Esophagus muscularis mucosa (tissue), 4 donors: Measurements from ENCODE around the gene NRG2. TPM values are rescaled to one million over a fixed set of nuclear protein-coding genes. Genes with fewer than 3 reads are reported as not detected.

Experiments used
- DNase-seq: peaks from one replicate; pipeline ENCODE4 v3.0.0-alpha.2; 2017; ENCODE audit errors: extremely low spot score
- H3K27ac ChIP-seq, 4 donors: fragments of 200-600 bp; sonication (generic); replicated peaks in 1 of 4; 1 replicate in 3 of 4; 2 replicates in 1 of 4; pipeline ENCODE4 v1.5.1; 2016 to 2019; ENCODE audit warnings: mild to moderate bottlenecking in 1 of 4
- H3K27me3 ChIP-seq, 4 donors: fragments of 200-600 bp; sonication (generic); one replicate each; pipeline versions ENCODE4 v1.5.1 to v1.6.0; 2016 to 2019
- H3K36me3 ChIP-seq, 4 donors: fragments of 200-600 bp; sonication (generic); one replicate each; pipeline ENCODE4 v1.5.1; 2016 to 2019
- H3K4me1 ChIP-seq, 4 donors: fragments of 200-600 bp; sonication (generic); one replicate each; pipeline ENCODE4 v1.5.1; 2016 to 2019
- H3K4me3 ChIP-seq, 4 donors: fragments of 200-600 bp; sonication (generic); 1 replicate in 2 of 4; 2 replicates in 2 of 4; pipeline ENCODE4 v1.5.1; 2016 to 2019; ENCODE audit warnings: mild to moderate bottlenecking in 4 of 4, moderate library complexity in 1 of 4
- H3K9me3 ChIP-seq, 4 donors: fragments of 200-600 bp; sonication (generic); 1 replicate in 3 of 4; 2 replicates in 1 of 4; pipeline ENCODE4 v1.5.1; 2016 to 2019
- EP300 ChIP-seq: sonication (generic); formaldehyde crosslinking; IDR thresholded peaks from one replicate; pipeline ENCODE4 v1.6.1; 2017; ENCODE audit warnings: antibody characterized with exemption
- POLR2A ChIP-seq: fragments of 450-650 bp; IDR thresholded peaks from one replicate; pipeline ENCODE4 v1.6.1; 2017; ENCODE audit warnings: antibody characterized with exemption, moderate library complexity, mild to moderate bottlenecking, low read depth
- POLR2AphosphoS5 ChIP-seq, 2 donors: sonication (generic); formaldehyde crosslinking; IDR thresholded peaks; one replicate each; pipeline ENCODE4 v1.6.1; 2017; ENCODE audit warnings: antibody characterized with exemption in 2 of 2
- WGBS: methylation state at CpG from one replicate; pipeline ENCODE4 v1.1.5; 2018; 5-methylcytosine and 5-hydroxymethylcytosine counted together
- intact Hi-C: fragments of 100-400 bp; cut with DNase I; formaldehyde crosslinking; loops from one replicate; pipeline ENCODE4 v1.15.1; 2023
- total RNA-seq, 4 donors: library from RNA; depleted of rRNA; stranded (reverse); fragments of >200 nt; gene quantifications; one replicate each; pipeline versions ENCODE4 v1.1.0 to v1.2.1, GENCODE V29; 2016
- TF ChIP-seq, protein P1 (sequence below), 3 experiments: fragments of 200-600 bp in 2 of 3; fragments of 450-650 bp in 1 of 3; sonication (generic) in 2 of 3; IDR thresholded peaks; one replicate each; pipeline ENCODE4 v1.5.1; 2017 to 2019; ENCODE audit warnings: antibody characterized with exemption in 3 of 3, mild to moderate bottlenecking in 2 of 3, moderate library complexity in 1 of 3

The NRG2 gene
- total RNA-seq, 4 donors from 2014 or later: 2.8 to 5.0 (median 4.1) TPM

DNA sequence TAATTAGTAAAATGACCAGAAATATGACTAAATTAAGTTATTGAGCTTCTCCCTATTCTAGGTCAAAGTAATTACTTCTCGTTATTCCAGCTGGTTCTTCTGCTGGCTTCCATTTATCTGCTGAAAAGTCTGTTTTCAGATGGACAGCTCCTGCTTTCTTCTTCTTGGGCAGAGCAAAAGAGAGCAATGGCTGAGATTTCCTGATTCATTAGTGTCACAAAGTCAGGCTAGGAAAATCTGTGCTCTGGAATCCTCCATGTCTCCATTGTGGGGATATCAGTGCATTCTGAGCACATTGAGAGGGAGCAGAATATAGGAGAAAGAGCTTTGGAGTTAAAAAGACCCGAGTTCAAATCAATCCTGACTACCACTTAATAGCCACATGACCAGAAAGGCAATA, 33.7 kb upstream of the NRG2 start:
- no peaks in the 10 kb centered on the region for H3K36me3 ChIP-seq
- H3K27me3 ChIP-seq: no peaks in the 10 kb centered on the region
- H3K27ac ChIP-seq: no peak overlapping the region
- intact Hi-C loops: no loop called here
- H3K9me3 ChIP-seq: no peaks in the 10 kb centered on the region
- no peak for DNase-seq
- no peak overlapping the region for H3K4me3 ChIP-seq
- whole genome bisulfite sequencing: 67% methylated on average over 2 of the region's 2 CpGs
- no peak for TF ChIP-seq EP300
- no peak for TF ChIP-seq POLR2A
- TF ChIP-seq, protein P1, sequence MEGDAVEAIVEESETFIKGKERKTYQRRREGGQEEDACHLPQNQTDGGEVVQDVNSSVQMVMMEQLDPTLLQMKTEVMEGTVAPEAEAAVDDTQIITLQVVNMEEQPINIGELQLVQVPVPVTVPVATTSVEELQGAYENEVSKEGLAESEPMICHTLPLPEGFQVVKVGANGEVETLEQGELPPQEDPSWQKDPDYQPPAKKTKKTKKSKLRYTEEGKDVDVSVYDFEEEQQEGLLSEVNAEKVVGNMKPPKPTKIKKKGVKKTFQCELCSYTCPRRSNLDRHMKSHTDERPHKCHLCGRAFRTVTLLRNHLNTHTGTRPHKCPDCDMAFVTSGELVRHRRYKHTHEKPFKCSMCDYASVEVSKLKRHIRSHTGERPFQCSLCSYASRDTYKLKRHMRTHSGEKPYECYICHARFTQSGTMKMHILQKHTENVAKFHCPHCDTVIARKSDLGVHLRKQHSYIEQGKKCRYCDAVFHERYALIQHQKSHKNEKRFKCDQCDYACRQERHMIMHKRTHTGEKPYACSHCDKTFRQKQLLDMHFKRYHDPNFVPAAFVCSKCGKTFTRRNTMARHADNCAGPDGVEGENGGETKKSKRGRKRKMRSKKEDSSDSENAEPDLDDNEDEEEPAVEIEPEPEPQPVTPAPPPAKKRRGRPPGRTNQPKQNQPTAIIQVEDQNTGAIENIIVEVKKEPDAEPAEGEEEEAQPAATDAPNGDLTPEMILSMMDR (IDR thresholded peaks at IDR 0.05): no peak
- TF ChIP-seq POLR2AphosphoS5 (IDR thresholded peaks at IDR 0.05): no peak
- H3K4me1 ChIP-seq: peaks cover 0 to 7% (median 0%) of the 10 kb centered on the region in 4 donors

- no peak for DNase-seq
- Histone ChIP-seq H3K36me3 (no peaks in the 10 kb centered on the region), H3K9me3 (no peaks in the 10 kb centered on the region), H3K4me3 (no peak overlapping the region), H3K4me1 (peaks cover 0 to 7% (median 0%) of the 10 kb centered on the region in 4 donors), H3K27me3 (no peaks in the 10 kb centered on the region), H3K27ac (no peak overlapping the region)
- TF ChIP-seq POLR2AphosphoS5 (IDR thresholded peaks at IDR 0.05) (no peak), EP300 (no peak), POLR2A (no peak)
- TF ChIP-seq, protein P1 (IDR thresholded peaks at IDR 0.05): no peak
- 100% methylated on average over 1 of the region's 1 CpG for WGBS
- intact Hi-C loops: no loop called here
These were observed 33.0 kb upstream of the NRG2 start for GRCh38 chr5:140076142-140076541.

- 72% methylated on average over 2 of the region's 2 CpGs for WGBS
- H3K27ac ChIP-seq: no peak overlapping the region
- no peaks in the 10 kb centered on the region for H3K27me3 ChIP-seq
- no peak overlapping the region for H3K4me3 ChIP-seq
- intact Hi-C loops: no loop called here
- TF ChIP-seq, protein P1 (IDR thresholded peaks at IDR 0.05): peak in 2 of 3 experiments; percentile 4 to 11
- TF ChIP-seq EP300: no peak
- no peaks in the 10 kb centered on the region for H3K36me3 ChIP-seq
- DNase-seq: no peak
- H3K4me1 ChIP-seq: peaks cover 0 to 7% (median 0%) of the 10 kb centered on the region in 4 donors
- H3K9me3 ChIP-seq: no peaks in the 10 kb centered on the region
These were observed 32.3 kb upstream of the NRG2 start for GRCh38 chr5:140075371-140075770.

- TF ChIP-seq EP300: no peak
- TF ChIP-seq, protein P1 (IDR thresholded peaks at IDR 0.05): peak; percentile 55 to 71 (median 64)
These were observed 30.2 kb upstream of the NRG2 start for GRCh38 chr5:140073296-140073695.

DNA sequence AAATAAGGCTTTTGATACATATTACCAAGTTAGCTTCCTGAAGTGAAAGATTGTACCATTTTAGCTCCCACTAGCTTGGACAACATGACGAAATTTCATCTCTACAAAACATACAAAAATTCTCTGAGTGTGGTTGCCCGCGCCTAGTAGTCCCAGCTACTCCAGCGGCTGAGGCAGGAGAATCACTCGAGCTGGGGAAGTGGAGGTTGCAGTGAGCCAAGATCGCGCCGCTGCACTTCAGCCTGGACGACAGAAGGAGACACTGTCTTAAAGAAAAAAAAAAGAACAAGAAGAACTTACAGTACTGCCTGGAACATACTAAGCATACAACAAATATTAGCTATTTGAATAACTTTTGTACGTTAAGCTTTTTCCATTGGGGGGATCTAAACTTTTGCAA, 29.7 kb upstream of the NRG2 start:
- Histone ChIP-seq H3K27ac (no peak overlapping the region), H3K36me3 (no peaks in the 10 kb centered on the region), H3K9me3 (no peaks in the 10 kb centered on the region), H3K27me3 (no peaks in the 10 kb centered on the region), H3K4me3 (no peak overlapping the region), H3K4me1 (peaks cover 0 to 7% (median 0%) of the 10 kb centered on the region in 4 donors)
- no peak for DNase-seq
- intact Hi-C loops: loop anchor here (1.0 kb wide), 1 partner anchor 83 kb away; no protein-coding TSS in a partner anchor
- WGBS: 44% methylated on average over 10 of the region's 10 CpGs
- TF ChIP-seq POLR2A (no peak), POLR2AphosphoS5 (IDR thresholded peaks at IDR 0.05) (no peak), EP300 (no peak)
- TF ChIP-seq, protein P1 (IDR thresholded peaks at IDR 0.05): no peak

More at GRCh38 chr5:140073296-140073695, 30.2 kb upstream of the NRG2 start:
- no peak for DNase-seq
- Histone ChIP-seq H3K4me1 (peaks cover 0 to 7% (median 0%) of the 10 kb centered on the region in 4 donors), H3K4me3 (no peak overlapping the region), H3K9me3 (no peaks in the 10 kb centered on the region), H3K27ac (no peak overlapping the region), H3K36me3 (no peaks in the 10 kb centered on the region), H3K27me3 (no peaks in the 10 kb centered on the region)
- intact Hi-C loops: loop anchor here (1.0 kb wide), 1 partner anchor 83 kb away; no protein-coding TSS in a partner anchor
- 10% methylated on average over 4 of the region's 4 CpGs for WGBS
